Measurements from ENCODE around the gene DAAM2. TPM values are rescaled to one million over a fixed set of nuclear protein-coding genes. Genes with fewer than 3 reads are reported as not detected.

DAAM2 gene
- total and polyA plus RNA-seq, 2 of the 8 experiments (the other 6 are each of a cell fraction or from before 2014, with no cell fraction given) = 1.5 to 2.9 TPM

DNA sequence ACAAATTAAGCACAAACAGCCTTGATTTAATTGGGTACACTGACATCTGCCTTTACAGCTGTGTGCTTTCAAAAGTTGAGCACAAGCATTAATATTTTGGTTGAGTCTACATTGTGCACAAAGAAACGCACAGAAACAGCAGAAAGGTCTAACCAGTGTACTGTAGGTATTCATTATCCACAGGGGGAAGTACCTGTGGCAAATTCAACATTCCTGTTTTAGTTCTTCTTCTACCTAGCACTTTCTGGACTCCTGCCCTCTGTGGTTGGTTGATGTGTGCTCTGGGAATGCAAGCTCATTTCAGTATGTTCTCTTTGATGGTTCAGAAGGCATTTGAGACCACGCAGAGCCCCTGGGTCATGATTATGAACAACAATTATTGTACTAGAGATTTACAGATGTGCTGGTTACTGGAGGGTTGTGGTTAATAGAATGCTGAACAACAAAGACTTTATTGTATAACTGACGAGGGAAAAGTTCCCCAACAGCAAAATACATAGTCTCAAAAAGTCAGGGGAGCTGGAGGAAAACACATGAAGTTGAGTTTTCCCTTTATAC, 26.6 kb upstream of the DAAM2 start:
- Histone ChIP-seq H3K36me3 (ENCODE audit: control insufficient read depth in 2 of 4, insufficient read depth in 4 of 4, low read length in 3 of 4) (no peaks in the 10 kb centered on the region), H3K79me2 (ENCODE audit: control insufficient read depth in 1 of 2, insufficient read depth in 2 of 2, low read length in 2 of 2) (no peaks in the 10 kb centered on the region), H2AFZ (ENCODE audit: low read length) (no peak overlapping the region), H2BK5ac (ENCODE audit: low read depth, low read length) (no peak overlapping the region), H3K9ac (replicated peaks in 1 of 4; ENCODE audit: extremely low read depth in 1 of 4, low read depth in 3 of 4, low read length in 3 of 4) (no peak overlapping the region), H3K23ac (ENCODE audit: insufficient read length) (no peak overlapping the region), H4K8ac (ENCODE audit: extremely low read depth, insufficient read depth, low read length) (no peak overlapping the region), H3K27ac (ENCODE audit: low read depth, low read length) (no peak overlapping the region), H3K23me2 (ENCODE audit: low read depth, low read length) (no peaks in the 10 kb centered on the region), H3K18ac (ENCODE audit: extremely low read depth, low read length) (no peak overlapping the region), H3K4ac (replicated peaks; ENCODE audit: insufficient read length, low read depth, low read length) (no peak overlapping the region), H4K5ac (ENCODE audit: insufficient read length, low read depth, low read length) (no peak overlapping the region), H4K91ac (replicated peaks; ENCODE audit: insufficient read length, low read length) (no peak overlapping the region), H3K4me3 (ENCODE audit: extremely low read depth in 1 of 4, insufficient read depth in 2 of 4, low read depth in 3 of 4, low read length in 4 of 4) (no peak overlapping the region), H3K79me1 (ENCODE audit: low read depth, low read length) (no peaks in the 10 kb centered on the region), H2BK12ac (ENCODE audit: low read depth, low read length) (no peak overlapping the region), H2BK15ac (ENCODE audit: low read length) (no peak overlapping the region), H2AK5ac (ENCODE audit: low read depth, low read length) (no peak overlapping the region), H3K9me3 (ENCODE audit: insufficient read depth in 2 of 2, low read depth in 1 of 2, low read length in 1 of 2) (no peaks in the 10 kb centered on the region), H3K4me2 (ENCODE audit: insufficient read depth in 1 of 2, low read depth in 2 of 2, low read length in 2 of 2) (no peak overlapping the region), H3K14ac (ENCODE audit: insufficient read length) (no peak overlapping the region), H3K4me1 (replicated peaks in 1 of 4; ENCODE audit: control insufficient read depth in 3 of 4, insufficient read depth in 4 of 4, low read length in 3 of 4) (no peaks in the 10 kb centered on the region), H2BK20ac (ENCODE audit: low read length) (no peak overlapping the region), H2BK120ac (replicated peaks; ENCODE audit: low read depth, low read length) (no peak overlapping the region), H4K20me1 (replicated peaks in 1 of 2; ENCODE audit: control insufficient read depth in 1 of 2, insufficient read depth in 2 of 2, low read length in 2 of 2) (no peaks in the 10 kb centered on the region), H3K27me3 (replicated peaks in 1 of 4; ENCODE audit: control insufficient read depth in 3 of 4, extremely low read depth in 1 of 4, insufficient read depth in 3 of 4, low read length in 3 of 4) (no peaks in the 10 kb centered on the region), H3K56ac (replicated peaks; ENCODE audit: insufficient read length, low read depth, low read length) (no peak overlapping the region)
- POLR2A ChIA-PET (ENCODE audit: partially characterized antibody) = no interaction called here
- DNase-seq (ENCODE audit: low read depth in 1 of 2, low spot score in 2 of 2) = no peak
- no peak for FAIRE-seq
- CTCF ChIA-PET (ENCODE audit: partially characterized antibody) = interaction anchor here (1.2 kb wide), 1 partner anchor 396 kb away, joined by 3 read pairs; no protein-coding TSS in a partner anchor
- 96% methylated on average over 3 of the region's 3 CpGs; no CpG with 5 or more reads in 1 of the 2 experiments for WGBS, 2 experiments (ENCODE audit: extremely low coverage in 1 of 2, insufficient coverage in 1 of 2, insufficient read length in 1 of 2, insufficient replicate concordance in 2 of 2, low coverage in 1 of 2, low lambda C conversion rate in 2 of 2, missing lambda C conversion rate in 1 of 2)
- TF ChIP-seq CHD2 (IDR thresholded peaks at IDR 0.05; ENCODE audit: low read length) (no peak), SP4 (IDR thresholded peaks at IDR 0.05; ENCODE audit: low read length) (no peak), CEBPB (IDR thresholded peaks at IDR 0.05; ENCODE audit: low read depth, low read length) (no peak), GTF2F1 (IDR thresholded peaks at IDR 0.05; ENCODE audit: borderline replicate concordance, low read depth, low read length) (no peak)
